ENCODE data around the gene KRTAP2-2.
"Not testable (repeated sequence)": the region's sequence is repeated elsewhere in the genome, so short reads cannot be mapped to it uniquely, and the experiment has no call there.

The KRTAP2-2 gene

DNA sequence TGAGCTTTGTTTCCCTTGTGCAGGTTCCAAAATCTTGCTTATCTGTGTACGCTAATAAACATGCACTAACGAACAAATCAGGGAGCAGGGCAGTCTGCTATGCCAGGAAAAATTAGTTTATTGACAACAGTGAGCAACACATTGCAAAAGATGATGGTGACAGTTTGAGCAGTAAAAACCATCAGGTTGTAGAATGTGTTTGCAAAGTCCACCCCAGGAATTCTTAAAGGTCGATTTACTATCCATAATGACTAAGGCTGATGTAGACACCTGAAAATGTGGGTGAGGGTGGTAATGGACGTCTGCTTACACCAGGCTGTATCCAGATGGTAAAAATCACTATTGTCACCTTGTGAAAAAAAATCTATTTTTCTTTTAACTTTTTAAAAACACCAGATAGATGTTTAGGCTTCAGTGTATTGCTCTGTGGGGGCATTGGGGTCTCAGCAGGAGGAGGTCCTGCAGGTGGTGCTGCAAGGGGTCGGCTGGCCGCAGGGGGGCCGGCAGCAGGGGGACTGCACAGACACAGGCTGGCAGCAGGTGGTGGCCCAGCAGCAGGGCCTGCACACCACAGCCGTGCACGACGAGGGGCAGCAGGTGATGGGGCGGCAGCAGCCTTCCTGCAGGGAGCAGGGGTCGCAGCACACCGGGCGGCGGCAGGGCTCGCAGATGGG is 10.1 kb upstream of the KRTAP2-2 start:
- not testable (repeated sequence) for H3K9me3 ChIP-seq (ENCODE audit: control insufficient read depth in 2 of 2, low read length in 2 of 2); H3K27ac ChIP-seq (ENCODE audit: low read depth in 2 of 2, low read length in 2 of 2); H3K27me3 ChIP-seq (ENCODE audit: control insufficient read depth in 2 of 2, insufficient read depth in 2 of 2, low read length in 2 of 2); H3K9ac ChIP-seq (ENCODE audit: low read depth in 1 of 2, low read length in 2 of 2); H3K36me3 ChIP-seq (ENCODE audit: control insufficient read depth in 2 of 2, insufficient read depth in 2 of 2, low read length in 2 of 2); H3K4me3 ChIP-seq (ENCODE audit: low read length in 2 of 2); H3K4me1 ChIP-seq (ENCODE audit: control insufficient read depth in 2 of 2, insufficient read depth in 2 of 2, low read length in 2 of 2)

DNA sequence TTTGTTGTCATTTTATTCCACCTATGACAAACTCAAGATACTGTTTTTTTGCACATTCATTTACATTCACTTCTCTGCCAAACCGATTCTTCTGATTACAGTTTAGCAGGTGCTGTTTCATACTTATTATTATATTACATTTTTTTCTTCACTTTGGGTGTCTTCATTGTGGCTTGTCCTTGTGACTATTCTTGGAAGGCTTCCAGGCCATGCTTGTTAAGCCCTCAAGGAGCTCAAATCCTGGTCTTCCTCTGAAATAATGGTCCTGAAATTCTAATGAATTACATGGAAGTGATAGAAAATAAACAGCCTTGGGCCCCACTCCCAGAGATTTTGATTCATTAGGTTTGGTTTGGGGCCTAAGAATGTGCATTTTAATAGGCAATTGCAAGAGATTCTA is 9.3 kb upstream of the KRTAP2-2 start:
- no peaks in the 10 kb centered on the region for H3K36me3 ChIP-seq (ENCODE audit: control insufficient read depth in 2 of 2, insufficient read depth in 2 of 2, low read length in 2 of 2)
- H3K9me3 ChIP-seq (ENCODE audit: control insufficient read depth in 2 of 2, low read length in 2 of 2): no peaks in the 10 kb centered on the region
- H3K4me1 ChIP-seq (ENCODE audit: control insufficient read depth in 2 of 2, insufficient read depth in 2 of 2, low read length in 2 of 2): no peaks in the 10 kb centered on the region
- no peak overlapping the region for H3K4me3 ChIP-seq (ENCODE audit: low read length in 2 of 2)
- no peak overlapping the region for H3K9ac ChIP-seq (ENCODE audit: low read depth in 1 of 2, low read length in 2 of 2)
- H3K27ac ChIP-seq (ENCODE audit: low read depth in 2 of 2, low read length in 2 of 2): no peak overlapping the region
- peaks cover 2 to 4% of the 10 kb centered on the region in 2 donors for H3K27me3 ChIP-seq (ENCODE audit: control insufficient read depth in 2 of 2, insufficient read depth in 2 of 2, low read length in 2 of 2)

DNA sequence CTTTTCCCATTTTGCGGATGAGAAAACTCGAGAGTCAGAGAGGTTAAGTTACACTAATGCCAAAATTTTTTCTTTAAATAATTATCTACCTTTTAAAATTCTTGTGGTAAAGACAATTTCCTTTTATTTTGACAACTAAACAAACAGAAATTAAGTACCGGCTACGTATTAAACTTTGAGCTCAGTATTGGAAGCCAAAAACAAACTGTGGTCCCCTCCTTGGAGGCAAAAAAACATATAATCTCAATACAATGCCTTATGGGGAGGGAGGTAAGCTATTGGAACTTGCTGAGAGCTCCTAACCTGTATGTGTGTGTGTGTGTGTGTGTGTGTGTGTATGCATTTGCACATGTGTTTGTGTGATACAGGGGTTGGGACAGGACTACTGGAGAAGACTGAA is 8.4 kb upstream of the KRTAP2-2 start:
- Histone ChIP-seq H3K4me1 (ENCODE audit: control insufficient read depth in 2 of 2, insufficient read depth in 2 of 2, low read length in 2 of 2) (no peaks in the 10 kb centered on the region), H3K9ac (ENCODE audit: low read depth in 1 of 2, low read length in 2 of 2) (no peak overlapping the region)

GRCh38 chr17:41061964-41062363 is 6.9 kb upstream of the KRTAP2-2 start:
- H3K9me3 ChIP-seq (ENCODE audit: control insufficient read depth in 2 of 2, low read length in 2 of 2): peaks cover 0 to 3% of the 10 kb centered on the region in 2 donors
- no peak overlapping the region for H3K9ac ChIP-seq (ENCODE audit: low read depth in 1 of 2, low read length in 2 of 2)
- no peak overlapping the region for H3K27ac ChIP-seq (ENCODE audit: low read depth in 2 of 2, low read length in 2 of 2)
- H3K4me3 ChIP-seq (ENCODE audit: low read length in 2 of 2): no peak overlapping the region
- H3K36me3 ChIP-seq (ENCODE audit: control insufficient read depth in 2 of 2, insufficient read depth in 2 of 2, low read length in 2 of 2): no peaks in the 10 kb centered on the region
- H3K27me3 ChIP-seq (ENCODE audit: control insufficient read depth in 2 of 2, insufficient read depth in 2 of 2, low read length in 2 of 2): peaks cover 4 to 7% of the 10 kb centered on the region in 2 donors
- no peaks in the 10 kb centered on the region for H3K4me1 ChIP-seq (ENCODE audit: control insufficient read depth in 2 of 2, insufficient read depth in 2 of 2, low read length in 2 of 2)

More for the DNA sequence above, 8.4 kb upstream of the KRTAP2-2 start:
- H3K27ac ChIP-seq (ENCODE audit: low read depth in 2 of 2, low read length in 2 of 2): no peak overlapping the region
- peaks cover 4 to 5% of the 10 kb centered on the region in 2 donors for H3K27me3 ChIP-seq (ENCODE audit: control insufficient read depth in 2 of 2, insufficient read depth in 2 of 2, low read length in 2 of 2)
- H3K9me3 ChIP-seq (ENCODE audit: control insufficient read depth in 2 of 2, low read length in 2 of 2): no peaks in the 10 kb centered on the region
- H3K36me3 ChIP-seq (ENCODE audit: control insufficient read depth in 2 of 2, insufficient read depth in 2 of 2, low read length in 2 of 2): no peaks in the 10 kb centered on the region
- no peak overlapping the region for H3K4me3 ChIP-seq (ENCODE audit: low read length in 2 of 2)

DNA sequence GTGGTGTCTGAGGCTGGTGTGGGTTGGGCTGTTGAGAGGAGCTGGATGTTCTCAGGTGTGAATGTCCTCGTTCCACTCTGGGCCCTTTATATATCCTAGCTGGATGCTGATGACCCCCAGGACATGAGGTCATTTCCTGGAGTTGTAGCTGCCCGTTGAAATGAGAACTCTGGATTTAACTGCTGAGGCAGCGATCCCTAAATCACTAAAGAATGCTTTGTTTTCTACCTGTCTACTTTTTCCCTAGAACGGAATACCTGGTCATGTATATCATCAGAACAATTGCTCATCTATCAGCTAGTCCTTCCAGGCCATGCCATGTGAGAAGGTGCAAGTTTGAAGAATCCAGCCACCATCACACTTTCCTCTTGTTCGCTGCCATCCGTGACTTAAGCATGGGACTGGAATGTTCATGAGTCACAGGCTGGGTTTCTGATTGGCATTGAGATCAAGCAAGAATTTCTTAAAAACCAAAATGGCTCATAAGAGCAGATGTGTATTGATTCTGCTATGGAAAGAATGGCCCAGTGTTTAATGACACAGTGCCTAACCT is 5.1 kb upstream of the KRTAP2-2 start, which contains the start of gene KRTAP2-3:
KRTAP2-3 (minus strand) TSS at position 63 of the 553 bp plus-strand sequence. CDS start 64 bp downstream, outside the sequence.
- Histone ChIP-seq H3K9me3 (ENCODE audit: control insufficient read depth in 2 of 2, low read length in 2 of 2) (peaks cover 0 to 3% of the 10 kb centered on the region in 2 donors), H3K4me3 (ENCODE audit: low read length in 2 of 2) (no peak within 1 kb of the TSS), H3K36me3 (ENCODE audit: control insufficient read depth in 2 of 2, insufficient read depth in 2 of 2, low read length in 2 of 2) (no peaks in the 10 kb centered on the region), H3K9ac (ENCODE audit: low read depth in 1 of 2, low read length in 2 of 2) (no peak within 1 kb of the TSS), H3K27ac (ENCODE audit: low read depth in 2 of 2, low read length in 2 of 2) (no peak within 1 kb of the TSS), H3K27me3 (ENCODE audit: control insufficient read depth in 2 of 2, insufficient read depth in 2 of 2, low read length in 2 of 2) (peaks cover 4 to 7% of the 10 kb centered on the region in 2 donors), H3K4me1 (ENCODE audit: control insufficient read depth in 2 of 2, insufficient read depth in 2 of 2, low read length in 2 of 2) (no peaks in the 10 kb centered on the region)

DNA sequence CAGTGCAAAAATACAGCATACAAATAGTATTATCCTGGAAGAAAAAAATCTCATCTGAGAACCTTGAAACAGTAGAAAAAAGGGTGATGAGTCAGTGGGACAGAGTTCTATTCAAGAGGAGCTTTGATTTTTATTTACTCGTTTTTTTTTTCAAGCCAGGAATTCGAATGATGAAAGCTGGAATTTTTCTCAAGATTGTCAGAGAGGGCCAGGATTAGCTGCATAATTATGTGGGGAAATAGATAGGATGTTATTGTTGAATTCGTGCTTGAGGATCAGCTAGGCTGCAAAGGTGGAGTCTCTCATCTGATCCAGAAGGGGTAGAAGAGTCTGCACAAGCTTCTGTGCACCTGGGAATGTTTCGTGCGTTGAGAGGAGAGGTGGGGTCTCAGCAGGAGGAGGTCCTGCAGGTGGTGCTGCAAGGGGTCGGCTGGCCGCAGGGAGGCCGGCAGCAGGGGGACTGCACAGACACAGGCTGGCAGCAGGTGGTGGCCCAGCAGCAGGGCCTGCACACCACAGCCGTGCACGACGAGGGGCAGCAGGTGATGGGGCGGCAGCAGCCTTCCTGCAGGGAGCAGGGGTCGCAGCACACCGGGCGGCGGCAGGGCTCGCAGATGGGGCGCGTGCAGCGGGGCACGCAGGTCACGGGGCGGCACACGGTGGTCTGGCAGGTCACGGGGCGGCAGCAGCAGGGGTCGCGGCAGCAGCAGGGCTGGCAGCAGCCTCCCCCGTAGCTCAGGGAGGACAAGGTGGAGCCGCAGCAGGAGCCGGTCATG is 4.4 kb upstream of the KRTAP2-2 start:
- H3K36me3 ChIP-seq (ENCODE audit: control insufficient read depth in 2 of 2, insufficient read depth in 2 of 2, low read length in 2 of 2); H3K4me1 ChIP-seq (ENCODE audit: control insufficient read depth in 2 of 2, insufficient read depth in 2 of 2, low read length in 2 of 2); H3K27me3 ChIP-seq (ENCODE audit: control insufficient read depth in 2 of 2, insufficient read depth in 2 of 2, low read length in 2 of 2); H3K27ac ChIP-seq (ENCODE audit: low read depth in 2 of 2, low read length in 2 of 2); H3K9ac ChIP-seq (ENCODE audit: low read depth in 1 of 2, low read length in 2 of 2); H3K4me3 ChIP-seq (ENCODE audit: low read length in 2 of 2); H3K9me3 ChIP-seq (ENCODE audit: control insufficient read depth in 2 of 2, low read length in 2 of 2): not testable (repeated sequence)

- Histone ChIP-seq H3K4me1 (ENCODE audit: control insufficient read depth in 2 of 2, insufficient read depth in 2 of 2, low read length in 2 of 2) (no peaks in the 10 kb centered on the region), H3K9ac (ENCODE audit: low read depth in 1 of 2, low read length in 2 of 2) (no peak overlapping the region), H3K27ac (ENCODE audit: low read depth in 2 of 2, low read length in 2 of 2) (no peak overlapping the region), H3K4me3 (ENCODE audit: low read length in 2 of 2) (no peak overlapping the region), H3K36me3 (ENCODE audit: control insufficient read depth in 2 of 2, insufficient read depth in 2 of 2, low read length in 2 of 2) (no peaks in the 10 kb centered on the region), H3K27me3 (ENCODE audit: control insufficient read depth in 2 of 2, insufficient read depth in 2 of 2, low read length in 2 of 2) (peaks cover 6 to 7% of the 10 kb centered on the region in 2 donors), H3K9me3 (ENCODE audit: control insufficient read depth in 2 of 2, low read length in 2 of 2) (peaks cover 0 to 3% of the 10 kb centered on the region in 2 donors)
Measured at GRCh38 chr17:41058741-41059140, 3.7 kb upstream of the KRTAP2-2 start.

- no peak overlapping the region for H3K4me3 ChIP-seq (ENCODE audit: low read length in 2 of 2)
- H3K27me3 ChIP-seq (ENCODE audit: control insufficient read depth in 2 of 2, insufficient read depth in 2 of 2, low read length in 2 of 2): peaks cover 6 to 7% of the 10 kb centered on the region in 2 donors
- no peak overlapping the region for H3K27ac ChIP-seq (ENCODE audit: low read depth in 2 of 2, low read length in 2 of 2)
- no peak overlapping the region for H3K9ac ChIP-seq (ENCODE audit: low read depth in 1 of 2, low read length in 2 of 2)
- no peaks in the 10 kb centered on the region for H3K36me3 ChIP-seq (ENCODE audit: control insufficient read depth in 2 of 2, insufficient read depth in 2 of 2, low read length in 2 of 2)
- peaks cover 0 to 3% of the 10 kb centered on the region in 2 donors for H3K9me3 ChIP-seq (ENCODE audit: control insufficient read depth in 2 of 2, low read length in 2 of 2)
- no peaks in the 10 kb centered on the region for H3K4me1 ChIP-seq (ENCODE audit: control insufficient read depth in 2 of 2, insufficient read depth in 2 of 2, low read length in 2 of 2)
Measured at GRCh38 chr17:41057547-41057946, 2.5 kb upstream of the KRTAP2-2 start.

DNA sequence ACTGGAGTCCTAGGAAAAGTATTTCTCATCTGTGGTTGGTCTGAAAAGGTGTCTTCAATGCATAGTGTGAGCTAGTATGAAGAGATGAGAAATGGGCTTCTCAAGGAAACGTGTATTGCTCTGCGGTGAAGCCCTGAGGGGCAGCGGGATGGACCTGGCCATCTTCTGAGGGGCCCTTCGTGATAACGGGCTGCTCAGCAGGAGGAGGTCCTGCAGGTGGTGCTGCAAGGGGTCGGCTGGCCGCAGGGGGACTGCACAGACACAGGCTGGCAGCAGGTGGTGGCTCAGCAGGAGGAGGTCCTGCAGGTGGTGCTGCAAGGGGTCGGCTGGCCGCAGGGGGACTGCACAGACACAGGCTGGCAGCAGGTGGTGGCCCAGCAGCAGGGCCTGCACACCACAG is 474 bp downstream of the KRTAP2-2 start:
- H3K36me3 ChIP-seq (ENCODE audit: control insufficient read depth in 2 of 2, insufficient read depth in 2 of 2, low read length in 2 of 2); H3K4me1 ChIP-seq (ENCODE audit: control insufficient read depth in 2 of 2, insufficient read depth in 2 of 2, low read length in 2 of 2); H3K9ac ChIP-seq (ENCODE audit: low read depth in 1 of 2, low read length in 2 of 2); H3K27ac ChIP-seq (ENCODE audit: low read depth in 2 of 2, low read length in 2 of 2); H3K27me3 ChIP-seq (ENCODE audit: control insufficient read depth in 2 of 2, insufficient read depth in 2 of 2, low read length in 2 of 2); H3K4me3 ChIP-seq (ENCODE audit: low read length in 2 of 2); H3K9me3 ChIP-seq (ENCODE audit: control insufficient read depth in 2 of 2, low read length in 2 of 2): not testable (repeated sequence)

DNA sequence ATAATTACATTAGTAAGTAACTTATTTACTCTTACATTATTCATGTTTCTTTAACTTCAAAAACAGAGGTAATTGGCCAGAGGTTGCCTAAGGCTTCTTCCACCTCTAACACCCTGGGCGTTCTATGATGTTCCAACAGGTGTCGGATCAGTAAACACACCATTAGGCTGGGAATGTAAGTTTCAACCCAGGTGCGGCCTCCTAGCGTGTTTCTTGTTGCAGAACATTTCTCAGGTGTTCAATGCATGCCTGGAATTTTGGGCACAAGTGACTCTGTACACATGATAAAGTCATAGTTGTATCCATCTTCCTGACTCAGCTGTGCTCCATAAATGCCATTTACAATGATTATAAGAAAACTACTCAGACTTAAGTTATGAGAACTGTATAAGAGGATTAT is 1.0 kb downstream of the KRTAP2-2 start:
- Histone ChIP-seq H3K9me3 (ENCODE audit: control insufficient read depth in 2 of 2, low read length in 2 of 2) (peaks cover 0 to 3% of the 10 kb centered on the region in 2 donors), H3K9ac (ENCODE audit: low read depth in 1 of 2, low read length in 2 of 2) (no peak overlapping the region), H3K4me3 (ENCODE audit: low read length in 2 of 2) (no peak overlapping the region), H3K4me1 (ENCODE audit: control insufficient read depth in 2 of 2, insufficient read depth in 2 of 2, low read length in 2 of 2) (no peaks in the 10 kb centered on the region), H3K27me3 (ENCODE audit: control insufficient read depth in 2 of 2, insufficient read depth in 2 of 2, low read length in 2 of 2) (peaks cover 3 to 5% of the 10 kb centered on the region in 2 donors), H3K27ac (ENCODE audit: low read depth in 2 of 2, low read length in 2 of 2) (no peak overlapping the region), H3K36me3 (ENCODE audit: control insufficient read depth in 2 of 2, insufficient read depth in 2 of 2, low read length in 2 of 2) (no peaks in the 10 kb centered on the region)
